IMR-90 (cell line): ENCODE results near the gene SEBOX. TPM values are rescaled to one million over a fixed set of nuclear protein-coding genes. Genes with fewer than 3 reads are reported as not detected.

Experiments used
- ELK1 ChIP-seq: fragments of 150-350 bp; IDR thresholded peaks from 2 replicates; pipeline ENCODE4 v1.6.1; 2016; ENCODE audit warnings: low read depth, mild to moderate bottlenecking, low read length, moderate library complexity, borderline replicate concordance
- MXI1 ChIP-seq: IDR thresholded peaks from 2 replicates; pipeline ENCODE4 v1.6.1; 2012; ENCODE audit warnings: low read depth, mild to moderate bottlenecking, low read length, moderate library complexity, borderline replicate concordance
- polyA plus RNA-seq, 3 experiments: library from polyadenylated mRNA; depleted of rRNA; stranded (reverse); fragments of >200 nt; gene quantifications; 2 replicates each; pipeline ENCODE4 v1.2.3, GENCODE V29; 2012; ENCODE audit warnings: low replicate concordance in 1 of 3
- total RNA-seq: library from RNA; depleted of rRNA; stranded (reverse); fragments of >200 nt; gene quantifications from 2 replicates; pipeline ENCODE4 v1.2.3, GENCODE V29; 2012

SEBOX gene
- total and polyA plus RNA-seq, 2 of the 4 experiments (the other 2 are of a cell fraction) = not detected

- TF ChIP-seq ELK1 (no peak), MXI1 (no peak)
Measured at GRCh38 chr17:28338056-28338768, 26.8 kb downstream of the SEBOX start (continued).
